OCI-LY7 (cell line): ENCODE results near the gene PUM2.

Experiments used
- CTCF ChIP-seq: fragments of 200-600 bp; sonication (generic); conservative IDR thresholded peaks from 2 replicates; pipeline ENCODE4 v1.5.1; 2014; ENCODE audit warnings: mild to moderate bottlenecking, antibody characterized with exemption, low read length, moderate library complexity, mixed read lengths
- EZH2phosphoT487 ChIP-seq: fragments of 200-600 bp; sonication (generic); IDR thresholded peaks from 2 replicates; pipeline ENCODE4 v1.6.1; 2018; ENCODE audit warnings: low read depth, borderline replicate concordance, mild to moderate bottlenecking, mixed run types, antibody characterized with exemption, low read length, moderate library complexity, mixed read lengths

- TF ChIP-seq CTCF (peak; percentile 65), EZH2phosphoT487 (no peak)
Observed at GRCh38 chr2:20225294-20226151, 125.1 kb downstream of the PUM2 start.
